Measurements from ENCODE around the gene URB1. TPM values are rescaled to one million over a fixed set of nuclear protein-coding genes. Genes with fewer than 3 reads are reported as not detected.

URB1 gene
- polyA plus RNA-seq, 1 of the 3 experiments (the other 2 are of a cell fraction), result 9.9 TPM

DNA sequence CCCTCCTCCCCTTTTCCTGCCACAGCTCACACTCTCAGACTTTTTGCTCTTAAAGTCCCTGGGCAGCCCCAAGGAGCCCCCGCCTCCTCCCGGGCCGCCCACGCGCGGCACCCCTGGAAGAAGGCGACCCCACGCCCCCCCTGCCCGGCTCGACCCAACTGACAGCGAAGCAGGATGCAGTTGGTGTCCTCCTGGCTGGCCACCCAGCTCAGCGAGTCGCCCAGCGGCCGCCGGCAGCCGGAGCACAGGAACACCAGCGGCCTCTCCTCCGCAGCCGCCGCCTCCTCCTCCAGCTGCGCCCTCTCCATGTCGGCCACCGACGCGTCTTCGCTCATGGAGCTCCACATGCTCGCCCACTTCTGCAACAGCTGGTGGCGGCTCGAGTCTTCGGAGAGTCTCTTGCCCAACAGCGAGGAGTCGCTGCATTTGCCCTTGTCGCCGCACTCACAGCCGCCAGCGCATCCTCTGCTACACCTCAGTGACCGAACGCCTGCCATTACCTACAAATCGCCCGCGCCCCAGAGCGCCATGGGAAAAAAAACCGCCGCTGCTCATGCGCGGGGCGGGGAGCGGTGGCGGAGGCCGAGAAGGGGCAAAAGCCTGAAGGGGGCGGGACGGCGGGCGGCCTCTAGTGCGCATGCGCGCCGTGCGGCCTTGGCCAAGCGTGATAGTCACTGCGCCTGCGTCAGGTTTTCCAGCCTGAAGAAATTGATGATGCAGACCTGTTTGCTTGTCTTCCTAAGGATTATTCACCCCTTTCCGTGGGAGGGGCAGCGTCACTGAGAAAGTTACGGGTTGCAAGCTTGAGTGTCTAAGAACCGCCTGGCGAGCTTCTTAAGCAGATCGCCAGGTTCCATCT lies 114.1 kb downstream of the URB1 start, which contains the start of gene MIS18A (continued):
- TF ChIP-seq REST (IDR thresholded peaks at IDR 0.05; ENCODE audit: low read depth, low read length) (no peak), POLR2AphosphoS5 (IDR thresholded peaks at IDR 0.05; ENCODE audit: low read depth, low read length) (peak; percentile 95), MAX (IDR thresholded peaks at IDR 0.05; ENCODE audit: low read depth) (peak; percentile 80), RFX5 (IDR thresholded peaks at IDR 0.05; ENCODE audit: low read length) (no peak), SMC3 (IDR thresholded peaks at IDR 0.05; ENCODE audit: low read depth, low read length) (no peak), RAD21 (IDR thresholded peaks at IDR 0.05; ENCODE audit: low read length) (no peak), MXI1 (IDR thresholded peaks at IDR 0.05; ENCODE audit: low read depth, low read length) (peak; percentile 95; the same call in 1 of the 2 replicates), CHD2 (IDR thresholded peaks at IDR 0.05; ENCODE audit: low read length, partially characterized antibody) (peak; percentile 78), JUND (IDR thresholded peaks at IDR 0.05) (peak; percentile 45; the same call in 1 of the 2 replicates), TAF1 (IDR thresholded peaks at IDR 0.05; ENCODE audit: borderline replicate concordance, low read depth, low read length) (peak; percentile 60), RCOR1 (IDR thresholded peaks at IDR 0.05; ENCODE audit: low read length) (no peak), FOSL2 (IDR thresholded peaks at IDR 0.05; ENCODE audit: borderline replicate concordance, low read depth) (peak; percentile 7; the same call in 1 of the 2 replicates), NRF1 (IDR thresholded peaks at IDR 0.05; ENCODE audit: low read depth, low read length) (peak; percentile 98), PBX3 (IDR thresholded peaks at IDR 0.05) (no peak), GABPA (IDR thresholded peaks at IDR 0.05; ENCODE audit: low read depth) (no peak), ELF1 (IDR thresholded peaks at IDR 0.05) (no peak), TCF12 (IDR thresholded peaks at IDR 0.05) (no peak), FOXJ3 (CRISPR knock-in tag; IDR thresholded peaks at IDR 0.05) (no peak), SIN3A (IDR thresholded peaks at IDR 0.05; ENCODE audit: borderline replicate concordance, low read depth, low read length) (peak; percentile 95)
- TF ChIP-seq, protein P1, sequence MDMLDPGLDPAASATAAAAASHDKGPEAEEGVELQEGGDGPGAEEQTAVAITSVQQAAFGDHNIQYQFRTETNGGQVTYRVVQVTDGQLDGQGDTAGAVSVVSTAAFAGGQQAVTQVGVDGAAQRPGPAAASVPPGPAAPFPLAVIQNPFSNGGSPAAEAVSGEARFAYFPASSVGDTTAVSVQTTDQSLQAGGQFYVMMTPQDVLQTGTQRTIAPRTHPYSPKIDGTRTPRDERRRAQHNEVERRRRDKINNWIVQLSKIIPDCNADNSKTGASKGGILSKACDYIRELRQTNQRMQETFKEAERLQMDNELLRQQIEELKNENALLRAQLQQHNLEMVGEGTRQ (IDR thresholded peaks at IDR 0.05; ENCODE audit: borderline replicate concordance, low read depth, low read length), result no peak
- TF ChIP-seq, protein P2, sequence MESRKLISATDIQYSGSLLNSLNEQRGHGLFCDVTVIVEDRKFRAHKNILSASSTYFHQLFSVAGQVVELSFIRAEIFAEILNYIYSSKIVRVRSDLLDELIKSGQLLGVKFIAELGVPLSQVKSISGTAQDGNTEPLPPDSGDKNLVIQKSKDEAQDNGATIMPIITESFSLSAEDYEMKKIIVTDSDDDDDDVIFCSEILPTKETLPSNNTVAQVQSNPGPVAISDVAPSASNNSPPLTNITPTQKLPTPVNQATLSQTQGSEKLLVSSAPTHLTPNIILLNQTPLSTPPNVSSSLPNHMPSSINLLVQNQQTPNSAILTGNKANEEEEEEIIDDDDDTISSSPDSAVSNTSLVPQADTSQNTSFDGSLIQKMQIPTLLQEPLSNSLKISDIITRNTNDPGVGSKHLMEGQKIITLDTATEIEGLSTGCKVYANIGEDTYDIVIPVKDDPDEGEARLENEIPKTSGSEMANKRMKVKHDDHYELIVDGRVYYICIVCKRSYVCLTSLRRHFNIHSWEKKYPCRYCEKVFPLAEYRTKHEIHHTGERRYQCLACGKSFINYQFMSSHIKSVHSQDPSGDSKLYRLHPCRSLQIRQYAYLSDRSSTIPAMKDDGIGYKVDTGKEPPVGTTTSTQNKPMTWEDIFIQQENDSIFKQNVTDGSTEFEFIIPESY (IDR thresholded peaks at IDR 0.05; ENCODE audit: borderline replicate concordance, low read depth), result peak; percentile 55; the same call in 1 of the 2 replicates
